HCT116 (cell line): ENCODE data around the gene ACVRL1. TPM values are rescaled to one million over a fixed set of nuclear protein-coding genes. Genes with fewer than 3 reads are reported as not detected.

Source experiments
- ATAC-seq: fragments of 200-7000 bp; cut with Tn5 transposase; 2 replicates; pipeline ENCODE4 v1.9.1; 2020; ENCODE audit warnings: mild to moderate bottlenecking, moderate library complexity
- BruUV-seq: library from RNA; stranded (reverse); fragments of 400-500 nt; replicated peaks from 2 replicates; lab custom pipeline; 2021; lab: Mats Ljungman, UMichigan
- CTCF ChIA-PET: fragments of 300-600 bp; sonication (Branson Sonifier 250); formaldehyde crosslinking; loops from one replicate; lab custom pipeline; 2021; ENCODE audit warnings: antibody characterized with exemption; lab: Charles Lee
- POLR2A ChIA-PET: fragments of 300-600, 350-600 bp; sonication (Branson Sonifier 250); formaldehyde crosslinking; loops from one replicate; lab custom pipeline; 2021; ENCODE audit warnings: antibody characterized with exemption; lab: Charles Lee
- RAD21 ChIA-PET, 2 experiments: fragments of 300-600 bp; sonication (Branson Sonifier 250); formaldehyde crosslinking; loops; one replicate each; lab custom pipeline; 2023; ENCODE audit warnings: low total read pairs in 2 of 2; ENCODE audit not compliant: uncharacterized antibody in 2 of 2, unreplicated experiment in 2 of 2, low non-redundant PET in 1 of 2; lab: Charles Lee
- DNase-seq: peaks from one replicate; pipeline ENCODE4 v3.0.0-alpha.2; 2010; ENCODE audit warnings: low read depth, low spot score
- H2AFZ ChIP-seq: fragments of 200-600 bp; shearing (Covaris generic), sonication (generic); 2 replicates; pipeline ENCODE4 v1.6.1; 2017; ENCODE audit warnings: low read depth, mixed run types, mixed read lengths, antibody characterized with exemption, low read length; ENCODE audit not compliant: poor library complexity, severe bottlenecking
- H3K27ac ChIP-seq: 2 replicates; pipeline ENCODE4 v1.5.1; 2012; ENCODE audit warnings: low read depth, low read length
- H3K27me3 ChIP-seq: fragments of 200-600 bp; sonication (generic); 2 replicates; pipeline ENCODE4 v1.6.1; 2016; ENCODE audit warnings: mixed run types, low read length, mixed read lengths; ENCODE audit not compliant: insufficient read depth
- H3K36me3 ChIP-seq, 2 experiments: fragments of 200-500 bp in 1 of 2; fragments of 200-600 bp in 1 of 2; sonication (Bioruptor generic) in 1 of 2; sonication (generic) in 1 of 2; 2 replicates each; pipeline versions ENCODE4 v1.5.1 to v1.6.1; 2014 to 2016; ENCODE audit warnings: low read length in 2 of 2, inconsistent platforms in 1 of 2, mixed read lengths in 1 of 2, mixed run types in 1 of 2; ENCODE audit not compliant: insufficient read depth in 2 of 2, control insufficient read depth in 1 of 2
- H3K4me1 ChIP-seq, 2 experiments: fragments of 200-600 bp in 1 of 2; sonication (generic) in 1 of 2; 2 replicates each; pipeline versions ENCODE4 v1.5.1 to v1.6.1; 2012 to 2017; ENCODE audit warnings: low read length in 2 of 2, inconsistent platforms in 1 of 2, mild to moderate bottlenecking in 1 of 2, mixed read lengths in 1 of 2, mixed run types in 1 of 2, moderate library complexity in 1 of 2; ENCODE audit not compliant: insufficient read depth in 2 of 2, control insufficient read depth in 1 of 2
- H3K4me2 ChIP-seq: fragments of 200-600 bp; sonication (generic); 2 replicates; pipeline ENCODE4 v1.6.1; 2017; ENCODE audit warnings: mixed run types, low read length, mixed read lengths
- H3K4me3 ChIP-seq, 2 experiments: fragments of 200-600 bp in 1 of 2; sonication (generic) in 1 of 2; replicated peaks in 1 of 2; 2 replicates each; pipeline ENCODE4 v1.5.1; 2011 to 2016; ENCODE audit warnings: low read length in 2 of 2, control low read depth in 1 of 2, low read depth in 1 of 2, mild to moderate bottlenecking in 1 of 2, mixed read lengths in 1 of 2, mixed run types in 1 of 2
- H3K79me2 ChIP-seq: fragments of 200-600 bp; sonication (generic); 2 replicates; pipeline ENCODE4 v1.6.1; 2017; ENCODE audit warnings: mild to moderate bottlenecking, mixed run types, low read length, moderate library complexity, mixed read lengths; ENCODE audit not compliant: insufficient read depth
- H3K9ac ChIP-seq: fragments of 200-600 bp; sonication (generic); 2 replicates; pipeline ENCODE4 v1.6.1; 2016; ENCODE audit warnings: low read length, mixed read lengths
- H3K9me2 ChIP-seq: fragments of 200-600 bp; sonication (generic), shearing (Covaris generic); 2 replicates; pipeline ENCODE4 v1.6.1; 2017; ENCODE audit warnings: mixed run types, mild to moderate bottlenecking, moderate library complexity; ENCODE audit not compliant: insufficient read depth
- H3K9me3 ChIP-seq, 2 experiments: fragments of 200-500 bp in 1 of 2; fragments of 200-600 bp in 1 of 2; sonication (Bioruptor generic) in 1 of 2; sonication (generic) in 1 of 2; 2 replicates each; pipeline ENCODE4 v1.6.1; 2014 to 2017; ENCODE audit warnings: low read length in 2 of 2, mixed read lengths in 2 of 2, inconsistent platforms in 1 of 2, low read depth in 1 of 2, mild to moderate bottlenecking in 1 of 2, mixed run types in 1 of 2, moderate library complexity in 1 of 2; ENCODE audit not compliant: control insufficient read depth in 1 of 2, insufficient read depth in 1 of 2
- H4K20me1 ChIP-seq: fragments of 200-600 bp; sonication (generic), shearing (Covaris generic); 2 replicates; pipeline ENCODE4 v1.6.1; 2017; ENCODE audit warnings: mixed run types, mild to moderate bottlenecking, moderate library complexity; ENCODE audit not compliant: insufficient read depth
- CEBPB ChIP-seq: IDR thresholded peaks from 2 replicates; pipeline ENCODE4 v1.6.1; 2012; ENCODE audit warnings: low read depth
- EGR1 ChIP-seq: IDR thresholded peaks from 2 replicates; pipeline ENCODE4 v1.6.1; 2012; ENCODE audit warnings: low read depth
- ELF1 ChIP-seq: IDR thresholded peaks from 2 replicates; pipeline ENCODE4 v1.6.1; 2012; ENCODE audit warnings: low read depth, borderline replicate concordance
- EZH2 ChIP-seq: fragments of 200-600 bp; sonication (generic); IDR thresholded peaks from 2 replicates; pipeline ENCODE4 v1.6.1; 2017; ENCODE audit warnings: antibody characterized with exemption, mixed run types
- EZH2phosphoT487 ChIP-seq: fragments of 200-600 bp; IDR thresholded peaks from 2 replicates; pipeline ENCODE4 v1.6.1; 2018; ENCODE audit warnings: antibody characterized with exemption, borderline replicate concordance
- MAX ChIP-seq: IDR thresholded peaks from 2 replicates; pipeline ENCODE4 v1.6.1; 2012
- POLR2A ChIP-seq: IDR thresholded peaks from 2 replicates; pipeline ENCODE4 v1.7.0; 2011; ENCODE audit warnings: borderline replicate concordance; ENCODE audit not compliant: insufficient read depth, insufficient read length; ENCODE audit errors: extremely low read depth
- POLR2AphosphoS5 ChIP-seq: IDR thresholded peaks from 2 replicates; pipeline ENCODE4 v1.6.1; 2011; ENCODE audit warnings: mild to moderate bottlenecking, low read depth, low read length, moderate library complexity
- REST ChIP-seq: IDR thresholded peaks from 2 replicates; pipeline ENCODE4 v1.6.1; 2012; ENCODE audit warnings: low read depth
- TCF7L2 ChIP-seq: IDR thresholded peaks from 2 replicates; pipeline ENCODE4 v1.7.0; 2011; ENCODE audit warnings: borderline replicate concordance, inconsistent platforms; ENCODE audit not compliant: insufficient read depth, insufficient read length; ENCODE audit errors: extremely low read depth
- YY1 ChIP-seq: IDR thresholded peaks from 2 replicates; pipeline ENCODE4 v1.6.1; 2011; ENCODE audit warnings: low read length, low read depth, moderate library complexity, mild to moderate bottlenecking; ENCODE audit not compliant: insufficient replicate concordance; ENCODE audit errors: extremely low read depth
- ZBTB33 ChIP-seq: IDR thresholded peaks from 2 replicates; pipeline ENCODE4 v1.6.1; 2011; ENCODE audit warnings: mild to moderate bottlenecking, low read length, moderate library complexity; ENCODE audit not compliant: insufficient replicate concordance; ENCODE audit errors: extremely low read depth
- ZFX ChIP-seq: fragments of 450-650 bp; IDR thresholded peaks from 2 replicates; pipeline ENCODE4 v1.6.1; 2017
- ZNF274 ChIP-seq: fragments of 200-500 bp; sonication (Bioruptor generic); IDR thresholded peaks from 2 replicates; pipeline ENCODE4 v1.6.1; 2014; ENCODE audit warnings: mild to moderate bottlenecking, low read depth, low read length, inconsistent platforms
- intact Hi-C: fragments of 100-400 bp; cut with micrococcal nuclease; formaldehyde crosslinking; loops from 2 replicates; pipeline ENCODE4 v1.10.0; 2022
- total RNA-seq: library from RNA; stranded (reverse); gene quantifications from one replicate; pipeline ENCODE4 v1.2.1, GENCODE V29; 2021; ENCODE audit not compliant: unreplicated experiment
- TF ChIP-seq, protein P1 (sequence below), 3 experiments: fragments of 200-600 bp in 1 of 3; sonication (generic) in 1 of 3; IDR thresholded peaks in 2 of 3; conservative IDR thresholded peaks in 1 of 3; 2 replicates each; pipeline ENCODE4 v1.5.1; 2012 to 2017; ENCODE audit warnings: low read depth in 2 of 3, low read length in 2 of 3, antibody characterized with exemption in 1 of 3, borderline replicate concordance in 1 of 3, control low read depth in 1 of 3, mild to moderate bottlenecking in 1 of 3, mixed read lengths in 1 of 3, mixed run types in 1 of 3, moderate library complexity in 1 of 3; ENCODE audit not compliant: insufficient read depth in 1 of 3

The ACVRL1 gene
- total RNA-seq, 1 experiment from 2014 or later = 2.5 TPM

- TF ChIP-seq, protein P1, sequence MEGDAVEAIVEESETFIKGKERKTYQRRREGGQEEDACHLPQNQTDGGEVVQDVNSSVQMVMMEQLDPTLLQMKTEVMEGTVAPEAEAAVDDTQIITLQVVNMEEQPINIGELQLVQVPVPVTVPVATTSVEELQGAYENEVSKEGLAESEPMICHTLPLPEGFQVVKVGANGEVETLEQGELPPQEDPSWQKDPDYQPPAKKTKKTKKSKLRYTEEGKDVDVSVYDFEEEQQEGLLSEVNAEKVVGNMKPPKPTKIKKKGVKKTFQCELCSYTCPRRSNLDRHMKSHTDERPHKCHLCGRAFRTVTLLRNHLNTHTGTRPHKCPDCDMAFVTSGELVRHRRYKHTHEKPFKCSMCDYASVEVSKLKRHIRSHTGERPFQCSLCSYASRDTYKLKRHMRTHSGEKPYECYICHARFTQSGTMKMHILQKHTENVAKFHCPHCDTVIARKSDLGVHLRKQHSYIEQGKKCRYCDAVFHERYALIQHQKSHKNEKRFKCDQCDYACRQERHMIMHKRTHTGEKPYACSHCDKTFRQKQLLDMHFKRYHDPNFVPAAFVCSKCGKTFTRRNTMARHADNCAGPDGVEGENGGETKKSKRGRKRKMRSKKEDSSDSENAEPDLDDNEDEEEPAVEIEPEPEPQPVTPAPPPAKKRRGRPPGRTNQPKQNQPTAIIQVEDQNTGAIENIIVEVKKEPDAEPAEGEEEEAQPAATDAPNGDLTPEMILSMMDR (IDR thresholded peaks at IDR 0.05 in 2 of 3, conservative IDR thresholded peaks at IDR 0.05 in 1 of 3; ENCODE audit: borderline replicate concordance in 1 of 3, insufficient read depth in 1 of 3, low read depth in 2 of 3, low read length in 2 of 3) = no peak
- no peak for TF ChIP-seq YY1
- no peak for TF ChIP-seq EGR1
- TF ChIP-seq ZNF274 = no peak
These were observed 12.7 kb downstream of the ACVRL1 start (continued) for GRCh38 chr12:51920046-51920445.

- ATAC-seq = no peak
These were observed 13.9 kb downstream of the ACVRL1 start for GRCh38 chr12:51921017-51921725.

More at GRCh38 chr12:51921017-51921725, 13.9 kb downstream of the ACVRL1 start:
- CTCF ChIA-PET = interaction anchor here (1.0 to 2.9 kb wide), 2 partner anchors 13 to 26 kb away, joined by 4 to 9 read pairs; no protein-coding TSS in a partner anchor
- H3K9me2 ChIP-seq = no peaks in the 10 kb centered on the region
- H2AFZ ChIP-seq = no peak overlapping the region
- H3K9ac ChIP-seq = no peak overlapping the region
- no TSS peak for BruUV-seq
- TF ChIP-seq TCF7L2 (no peak), CEBPB (no peak), ZNF274 (no peak), POLR2AphosphoS5 (no peak), EGR1 (no peak), REST (no peak), MAX (no peak), EZH2 (no peak), YY1 (no peak), POLR2A (no peak), EZH2phosphoT487 (no peak), ZFX (no peak), ZBTB33 (no peak), ELF1 (no peak)
- no peak for DNase-seq
- no peaks in the 10 kb centered on the region for H4K20me1 ChIP-seq
- intact Hi-C loops = no loop called here
- H3K79me2 ChIP-seq = no peaks in the 10 kb centered on the region
- peaks cover 0 to 12% of the 10 kb centered on the region in 2 experiments; a peak in 1 of 4 replicates for H3K4me1 ChIP-seq
- no peaks in the 10 kb centered on the region for H3K27me3 ChIP-seq
- H3K36me3 ChIP-seq = no peaks in the 10 kb centered on the region
- RAD21 ChIA-PET = no interaction called here
- POLR2A ChIA-PET = no interaction called here
- H3K27ac ChIP-seq = no peak overlapping the region
- no peak overlapping the region for H3K4me3 ChIP-seq
- no peak overlapping the region for H3K4me2 ChIP-seq
- H3K9me3 ChIP-seq = no peaks in the 10 kb centered on the region
